LNCAP (cell line): ENCODE measurements around the gene PHACTR1.

Experiments used
- TF ChIP-seq, protein P1 (sequence below): fragments of 450-650 bp; IDR thresholded peaks from 2 replicates; pipeline ENCODE4 v1.5.1; 2017; ENCODE audit warnings: mild to moderate bottlenecking

PHACTR1 gene

DNA sequence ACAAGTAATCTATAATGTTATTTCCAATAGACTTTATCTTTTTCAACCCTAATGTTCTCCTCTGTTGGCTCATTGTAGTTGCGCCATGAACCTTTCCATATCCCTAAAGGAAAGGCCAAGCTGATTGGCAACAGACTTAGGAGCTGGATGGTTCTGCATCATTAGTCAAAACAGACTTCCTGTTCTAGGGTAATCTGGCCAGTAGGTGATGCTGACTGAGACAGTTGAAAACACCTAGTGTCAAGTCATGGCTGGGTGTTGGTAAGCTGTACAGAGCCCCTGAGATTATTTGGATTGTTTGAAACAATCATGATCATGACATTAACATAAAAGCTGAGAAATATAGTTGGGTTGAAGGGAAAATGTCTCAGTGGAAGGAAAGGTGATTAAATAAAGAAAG, 231.4 kb downstream of the PHACTR1 start:
- TF ChIP-seq, protein P1, sequence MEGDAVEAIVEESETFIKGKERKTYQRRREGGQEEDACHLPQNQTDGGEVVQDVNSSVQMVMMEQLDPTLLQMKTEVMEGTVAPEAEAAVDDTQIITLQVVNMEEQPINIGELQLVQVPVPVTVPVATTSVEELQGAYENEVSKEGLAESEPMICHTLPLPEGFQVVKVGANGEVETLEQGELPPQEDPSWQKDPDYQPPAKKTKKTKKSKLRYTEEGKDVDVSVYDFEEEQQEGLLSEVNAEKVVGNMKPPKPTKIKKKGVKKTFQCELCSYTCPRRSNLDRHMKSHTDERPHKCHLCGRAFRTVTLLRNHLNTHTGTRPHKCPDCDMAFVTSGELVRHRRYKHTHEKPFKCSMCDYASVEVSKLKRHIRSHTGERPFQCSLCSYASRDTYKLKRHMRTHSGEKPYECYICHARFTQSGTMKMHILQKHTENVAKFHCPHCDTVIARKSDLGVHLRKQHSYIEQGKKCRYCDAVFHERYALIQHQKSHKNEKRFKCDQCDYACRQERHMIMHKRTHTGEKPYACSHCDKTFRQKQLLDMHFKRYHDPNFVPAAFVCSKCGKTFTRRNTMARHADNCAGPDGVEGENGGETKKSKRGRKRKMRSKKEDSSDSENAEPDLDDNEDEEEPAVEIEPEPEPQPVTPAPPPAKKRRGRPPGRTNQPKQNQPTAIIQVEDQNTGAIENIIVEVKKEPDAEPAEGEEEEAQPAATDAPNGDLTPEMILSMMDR, result no peak

DNA sequence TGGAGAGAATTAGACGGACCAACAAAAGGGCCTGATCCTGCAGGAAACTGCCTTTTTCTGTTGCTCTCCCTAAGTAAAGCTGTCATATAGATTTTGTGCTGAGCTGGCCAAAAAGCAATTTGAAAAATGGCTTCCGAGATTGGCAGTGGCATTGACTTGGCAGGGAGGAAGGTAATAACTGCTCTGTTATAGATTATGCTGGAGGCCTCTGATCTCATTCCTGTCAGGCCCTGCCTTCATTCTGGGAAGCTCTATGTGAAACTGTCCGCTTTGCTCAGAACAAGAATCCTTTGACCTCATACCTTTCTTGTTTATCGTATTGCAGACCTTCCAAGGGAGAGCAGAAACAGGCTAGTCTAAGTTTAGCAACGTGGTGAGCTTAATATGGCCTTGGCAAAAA, 234.4 kb downstream of the PHACTR1 start:
- TF ChIP-seq, protein P1, result no peak

DNA sequence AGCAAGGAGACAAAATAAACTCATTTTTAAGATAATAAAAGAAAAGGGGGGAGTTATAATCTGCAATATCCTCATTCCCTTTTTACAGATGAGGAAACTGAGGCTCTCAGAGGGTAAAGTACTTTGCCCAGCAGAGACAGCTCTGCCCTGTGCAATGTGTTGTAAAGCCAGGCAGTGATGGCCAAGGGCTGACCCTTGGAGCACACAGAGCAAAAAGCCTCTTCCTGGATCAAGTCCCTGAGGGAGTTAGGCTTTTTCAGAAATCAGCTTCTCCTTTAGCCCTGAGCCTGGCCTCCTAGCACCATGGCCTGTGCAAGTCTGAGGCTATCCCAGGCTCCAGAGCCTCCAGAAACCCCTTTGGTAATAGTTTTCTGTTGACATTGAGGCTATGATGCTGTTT, 234.8 kb downstream of the PHACTR1 start:
- TF ChIP-seq, protein P1, result no peak

DNA sequence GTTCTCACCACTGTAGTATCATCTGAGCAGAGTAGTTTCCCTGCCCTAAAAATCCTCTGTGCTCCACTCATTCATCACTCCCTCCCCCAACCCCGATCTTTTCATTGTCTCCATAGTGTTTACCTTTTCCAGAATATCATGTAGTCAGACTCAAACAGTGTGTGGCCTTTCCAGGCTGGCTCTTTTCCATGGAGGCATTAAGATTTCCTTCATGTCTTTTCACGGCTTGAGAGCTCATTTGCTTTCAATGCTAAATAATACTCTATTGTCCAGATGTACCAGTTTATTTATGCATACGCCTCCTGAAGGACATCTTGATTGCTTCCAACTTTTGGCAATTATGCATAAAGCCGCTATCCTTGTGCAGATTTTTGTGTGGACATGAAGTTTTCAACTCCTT, 235.8 kb downstream of the PHACTR1 start:
- TF ChIP-seq, protein P1, result no peak

DNA sequence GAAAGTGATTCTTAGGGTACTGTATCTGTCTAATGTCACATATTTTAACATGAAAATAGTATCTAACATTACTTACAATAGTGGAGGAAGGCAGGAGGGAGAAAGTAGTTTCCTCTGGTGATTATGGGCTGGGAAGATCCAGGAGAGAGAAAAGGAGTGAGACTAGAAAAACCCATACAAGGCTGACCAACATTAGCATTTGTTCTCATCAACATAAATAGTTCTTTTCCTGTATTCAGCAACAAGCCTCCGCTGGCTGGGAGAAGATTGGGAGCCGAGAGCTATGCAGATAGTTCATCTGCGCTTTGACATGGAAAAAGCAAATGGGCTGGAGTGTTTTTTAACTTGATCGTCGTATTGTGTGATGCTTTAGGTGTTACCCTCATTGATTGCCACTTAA, 239.4 kb downstream of the PHACTR1 start:
- TF ChIP-seq, protein P1, result no peak

DNA sequence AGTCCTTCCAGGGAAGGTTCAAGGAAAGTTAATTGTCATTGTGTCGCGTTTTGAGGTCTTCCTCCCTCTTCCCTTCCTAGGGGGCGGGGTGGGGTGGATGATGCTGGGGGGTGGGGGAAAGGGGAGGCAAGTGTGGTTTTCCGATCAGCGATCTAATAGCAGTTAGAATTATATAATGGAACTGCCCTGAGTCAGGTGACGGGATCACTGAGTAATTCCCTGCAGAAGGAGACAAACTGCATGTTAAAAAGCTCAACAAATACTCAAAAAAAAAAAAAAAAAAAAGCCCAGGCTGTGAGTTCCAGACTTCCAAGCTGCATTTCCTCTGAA, 240.4 kb downstream of the PHACTR1 start:
- TF ChIP-seq, protein P1, result no peak

DNA sequence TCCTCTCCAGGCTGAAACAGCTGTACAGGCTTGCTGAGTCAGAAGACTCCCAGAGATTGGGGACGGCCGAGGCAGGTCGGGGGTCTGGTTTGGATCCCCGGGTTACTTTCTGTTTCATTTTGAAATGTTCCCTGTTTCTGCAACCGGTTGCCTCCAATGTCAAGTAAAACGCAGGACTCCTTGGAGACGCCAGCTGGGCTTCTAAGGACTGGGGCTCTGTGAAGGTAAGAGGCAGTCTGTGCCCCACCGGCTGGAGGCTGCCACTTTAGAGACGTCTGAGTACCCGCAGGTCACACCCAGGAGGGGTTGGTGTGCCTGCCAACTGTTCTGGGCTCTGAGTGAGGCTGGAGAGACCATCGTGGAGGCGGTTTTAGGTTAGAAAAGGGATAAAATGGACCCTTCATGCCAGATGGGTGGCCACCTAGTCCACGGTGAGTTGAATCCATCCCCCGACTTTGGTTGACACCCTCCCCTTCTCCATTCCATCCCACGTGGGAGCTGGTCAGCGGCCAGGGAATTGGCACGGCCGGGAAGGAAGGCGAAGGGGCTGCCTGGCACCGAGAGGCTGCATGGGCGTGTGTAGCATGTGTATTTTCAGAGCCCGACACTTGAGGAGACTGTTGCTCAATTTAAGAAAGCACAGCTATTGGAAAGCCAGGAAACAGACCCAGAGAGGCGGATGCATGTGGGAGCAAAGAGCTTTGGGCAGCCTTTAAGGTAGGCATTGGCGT, 240.9 kb downstream of the PHACTR1 start:
- TF ChIP-seq, protein P1, result no peak
